ENCODE data around the gene GFRA1. TPM values are rescaled to one million over a fixed set of nuclear protein-coding genes. Genes with fewer than 3 reads are reported as not detected.

The GFRA1 gene
- total RNA-seq, 1 donor, result not detected

DNA sequence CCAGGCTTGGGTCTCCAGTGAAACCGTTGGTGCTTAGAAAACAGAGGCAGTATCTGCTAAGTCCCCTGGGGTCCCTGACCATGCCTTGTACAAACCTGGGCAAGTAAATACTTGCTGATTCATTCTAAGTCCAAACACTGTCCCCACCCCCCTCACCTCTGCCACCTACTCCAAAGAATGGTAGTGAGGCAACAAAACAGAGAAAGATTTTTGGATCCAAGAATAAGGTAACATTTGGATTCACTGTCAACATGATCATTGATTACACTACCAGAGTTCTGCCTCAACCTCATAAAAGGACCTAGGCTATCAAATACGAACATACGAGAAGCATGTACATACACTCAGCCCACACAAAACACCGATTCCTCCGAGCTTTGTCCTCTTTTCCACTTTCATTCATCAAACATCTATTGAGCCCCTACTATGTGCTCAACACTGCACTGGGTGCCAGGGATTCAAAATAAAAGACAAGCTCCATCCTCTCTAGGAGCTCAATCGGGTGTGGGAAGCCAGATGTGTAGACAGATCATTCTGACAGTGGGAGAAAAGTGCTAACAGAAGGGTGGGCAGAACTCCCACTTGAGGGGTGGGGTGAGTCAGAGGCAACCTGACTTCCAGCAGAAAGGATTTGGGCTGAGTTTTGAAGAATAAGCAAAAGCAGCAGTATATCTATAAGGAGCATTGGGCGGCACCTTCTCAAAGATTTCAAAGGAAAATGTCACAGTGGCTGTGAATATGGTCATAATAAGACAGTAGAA lies 71.2 kb downstream of the GFRA1 start:
- Histone ChIP-seq H3K4me1 (ENCODE audit: insufficient read depth, low read length) (no peaks in the 10 kb centered on the region), H3K4me3 (ENCODE audit: low read length) (no peak overlapping the region), H3K9me3 (ENCODE audit: low read depth, low read length) (no peaks in the 10 kb centered on the region), H3K27me3 (ENCODE audit: insufficient read depth, low read length) (no peaks in the 10 kb centered on the region)

DNA sequence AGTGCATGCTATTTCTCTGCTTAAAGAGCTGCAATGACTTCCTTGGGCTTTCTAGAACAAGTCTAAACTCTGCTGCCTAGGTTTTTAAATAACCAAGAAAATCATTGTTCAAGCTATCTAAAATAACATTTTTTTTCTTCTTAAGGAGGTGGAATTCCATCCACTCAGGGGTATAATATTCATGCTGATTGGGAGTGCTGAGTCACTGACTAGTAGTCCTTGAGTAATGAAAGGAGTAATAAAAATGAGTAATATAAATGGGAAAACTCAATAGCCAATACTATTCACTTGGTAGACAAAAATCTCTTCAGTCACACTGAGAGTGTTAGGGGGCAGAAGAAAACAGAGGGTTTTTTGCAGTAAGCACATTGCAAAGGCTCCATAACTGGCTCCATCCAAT lies 72.0 kb downstream of the GFRA1 start:
- no peaks in the 10 kb centered on the region for H3K9me3 ChIP-seq (ENCODE audit: low read depth, low read length)
- no peaks in the 10 kb centered on the region for H3K4me1 ChIP-seq (ENCODE audit: insufficient read depth, low read length)
- no peak overlapping the region for H3K4me3 ChIP-seq (ENCODE audit: low read length)
- H3K27me3 ChIP-seq (ENCODE audit: insufficient read depth, low read length), result no peaks in the 10 kb centered on the region

DNA sequence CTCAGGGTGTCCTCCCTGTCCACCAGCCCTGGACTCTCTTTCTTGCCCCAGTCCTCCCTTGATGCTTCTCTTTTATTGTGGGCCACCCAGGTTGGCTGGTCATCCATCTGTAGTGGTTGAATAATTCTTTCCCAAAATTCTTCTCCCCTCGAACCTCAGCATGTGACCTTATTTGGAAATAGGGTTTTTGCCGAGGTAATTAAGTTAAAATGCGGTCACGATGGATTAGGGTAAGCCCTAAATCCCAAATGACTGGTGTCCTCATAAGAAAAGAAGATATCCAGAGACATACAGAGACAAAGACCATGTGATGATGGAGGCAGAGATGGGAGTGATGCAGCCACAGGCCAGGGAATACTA lies 74.3 kb downstream of the GFRA1 start:
- Histone ChIP-seq H3K9me3 (ENCODE audit: low read depth, low read length) (no peaks in the 10 kb centered on the region), H3K27me3 (ENCODE audit: insufficient read depth, low read length) (no peaks in the 10 kb centered on the region), H3K4me3 (ENCODE audit: low read length) (no peak overlapping the region), H3K4me1 (ENCODE audit: insufficient read depth, low read length) (no peaks in the 10 kb centered on the region)

DNA sequence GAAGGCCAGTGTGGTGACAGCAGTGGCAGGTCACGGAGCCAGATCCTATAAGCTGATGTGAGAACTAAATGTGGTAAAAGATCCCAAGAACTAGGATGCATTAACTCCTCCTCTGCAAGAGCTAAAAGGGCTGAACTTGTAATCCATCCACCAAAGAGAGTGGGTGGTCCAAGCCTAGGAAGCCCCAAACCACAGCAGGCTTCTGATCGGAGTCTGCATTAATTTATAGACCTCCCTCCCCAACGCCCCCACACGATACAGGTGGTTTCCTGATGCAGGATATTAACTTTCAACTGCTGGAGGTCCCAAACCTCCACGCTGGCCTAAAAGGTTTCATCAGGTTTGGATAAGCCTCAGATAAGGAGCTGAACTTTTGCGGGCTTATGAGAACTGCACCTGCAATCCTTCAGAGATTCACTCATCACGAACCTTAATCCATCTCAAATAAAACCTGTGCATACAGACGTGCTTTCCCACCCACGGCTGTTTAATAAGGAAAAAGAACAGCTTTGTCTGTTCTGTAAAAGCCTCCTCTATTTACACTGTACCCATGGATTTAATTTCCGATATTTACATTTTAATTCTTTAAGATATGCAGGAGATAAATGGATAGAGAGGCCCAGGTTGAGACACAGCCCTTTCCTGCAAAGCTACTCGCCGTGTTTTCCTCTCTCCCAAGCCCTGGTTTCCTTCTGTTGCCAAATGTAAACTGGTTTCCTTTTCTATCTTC lies 74.9 kb downstream of the GFRA1 start:
- Histone ChIP-seq H3K4me1 (ENCODE audit: insufficient read depth, low read length) (no peaks in the 10 kb centered on the region), H3K9me3 (ENCODE audit: low read depth, low read length) (no peaks in the 10 kb centered on the region), H3K4me3 (ENCODE audit: low read length) (no peak overlapping the region), H3K27me3 (ENCODE audit: insufficient read depth, low read length) (no peaks in the 10 kb centered on the region)

DNA sequence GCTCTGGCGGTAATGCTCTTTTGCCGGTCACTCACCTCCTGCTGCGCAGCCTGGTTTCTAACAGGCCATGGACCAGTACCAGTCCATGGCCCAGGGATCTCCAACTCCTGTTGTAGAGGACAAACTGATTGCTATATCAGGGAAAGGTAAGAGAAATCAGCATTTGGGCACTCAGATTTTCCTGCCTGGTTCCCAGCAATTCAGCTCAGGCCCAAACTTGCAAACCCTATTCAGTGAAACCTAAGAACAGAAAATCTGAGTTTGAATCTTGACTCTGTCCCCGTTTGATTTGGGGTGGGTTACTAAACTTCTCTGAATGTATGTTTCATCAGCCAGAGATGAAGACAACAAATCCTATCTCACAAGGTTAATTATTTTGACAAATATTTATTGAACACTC lies 77.4 kb downstream of the GFRA1 start:
- no peaks in the 10 kb centered on the region for H3K4me1 ChIP-seq (ENCODE audit: insufficient read depth, low read length)

DNA sequence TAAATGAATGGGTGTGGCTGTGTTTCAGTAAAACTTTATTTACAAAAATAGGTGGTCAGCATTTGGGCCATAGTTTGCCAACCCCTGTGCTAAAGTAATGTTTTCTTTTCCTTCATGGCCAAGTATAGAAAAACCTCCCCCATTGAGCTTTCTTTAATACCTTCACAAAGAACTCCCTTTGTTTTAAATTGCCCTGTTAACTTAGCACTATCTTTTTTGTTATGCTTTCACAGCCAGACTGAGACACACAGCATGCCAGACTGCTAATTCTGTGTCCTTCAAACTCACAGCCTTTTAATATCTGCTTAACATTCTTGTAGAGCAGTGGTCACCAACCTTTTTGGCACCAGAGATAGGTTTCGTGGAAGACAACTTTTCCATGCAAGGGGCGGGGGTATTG lies 78.0 kb downstream of the GFRA1 start:
- Histone ChIP-seq H3K4me3 (ENCODE audit: low read length) (no peak overlapping the region), H3K27me3 (ENCODE audit: insufficient read depth, low read length) (no peaks in the 10 kb centered on the region), H3K9me3 (ENCODE audit: low read depth, low read length) (no peaks in the 10 kb centered on the region), H3K4me1 (ENCODE audit: insufficient read depth, low read length) (no peaks in the 10 kb centered on the region)

More for the DNA sequence above, 77.4 kb downstream of the GFRA1 start:
- H3K27me3 ChIP-seq (ENCODE audit: insufficient read depth, low read length), result no peaks in the 10 kb centered on the region
- H3K9me3 ChIP-seq (ENCODE audit: low read depth, low read length), result no peaks in the 10 kb centered on the region
- no peak overlapping the region for H3K4me3 ChIP-seq (ENCODE audit: low read length)

DNA sequence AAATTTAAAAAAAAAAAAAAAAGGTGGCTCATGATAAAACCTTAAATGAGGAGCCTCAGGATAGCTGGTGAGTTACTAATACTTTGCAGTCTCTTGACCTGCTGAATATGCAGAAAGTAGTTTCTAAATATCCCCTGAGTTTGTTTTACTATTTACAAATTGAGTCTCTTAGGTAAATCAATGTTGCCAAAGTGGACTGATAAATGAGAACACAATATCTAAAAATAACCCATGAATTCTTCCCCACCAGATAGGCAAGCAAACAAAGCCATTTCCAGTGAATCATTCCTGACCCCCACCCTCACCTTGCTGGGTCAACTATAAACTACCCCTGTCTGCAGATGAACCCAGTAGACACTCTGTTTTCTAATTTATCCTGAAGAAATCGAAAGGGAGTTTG lies 78.9 kb downstream of the GFRA1 start:
- Histone ChIP-seq H3K27me3 (ENCODE audit: insufficient read depth, low read length) (no peaks in the 10 kb centered on the region), H3K9me3 (ENCODE audit: low read depth, low read length) (no peaks in the 10 kb centered on the region), H3K4me3 (ENCODE audit: low read length) (no peak overlapping the region), H3K4me1 (ENCODE audit: insufficient read depth, low read length) (no peaks in the 10 kb centered on the region)

DNA sequence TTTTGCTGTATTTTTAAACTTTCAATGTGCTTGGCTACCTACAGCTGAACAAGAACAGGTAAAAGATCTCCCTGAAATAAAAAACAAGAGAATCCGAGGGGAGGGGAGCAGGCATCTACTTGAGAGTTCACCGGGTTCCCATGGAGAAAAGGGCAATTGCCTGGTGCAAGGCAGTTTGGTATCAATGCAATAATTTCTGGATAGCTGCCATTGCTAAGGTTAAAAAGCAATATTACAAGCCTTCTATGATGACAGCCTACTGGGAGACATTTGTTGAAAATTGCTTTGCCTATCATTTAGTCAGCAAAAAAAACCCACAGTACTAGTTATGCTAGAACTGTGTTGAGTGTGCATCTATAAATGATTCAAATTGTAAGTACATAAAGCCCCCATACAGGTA lies 82.1 kb downstream of the GFRA1 start:
- no peaks in the 10 kb centered on the region for H3K4me1 ChIP-seq (ENCODE audit: insufficient read depth, low read length)
- no peak overlapping the region for H3K4me3 ChIP-seq (ENCODE audit: low read length)
- no peaks in the 10 kb centered on the region for H3K27me3 ChIP-seq (ENCODE audit: insufficient read depth, low read length)
- no peaks in the 10 kb centered on the region for H3K9me3 ChIP-seq (ENCODE audit: low read depth, low read length)

DNA sequence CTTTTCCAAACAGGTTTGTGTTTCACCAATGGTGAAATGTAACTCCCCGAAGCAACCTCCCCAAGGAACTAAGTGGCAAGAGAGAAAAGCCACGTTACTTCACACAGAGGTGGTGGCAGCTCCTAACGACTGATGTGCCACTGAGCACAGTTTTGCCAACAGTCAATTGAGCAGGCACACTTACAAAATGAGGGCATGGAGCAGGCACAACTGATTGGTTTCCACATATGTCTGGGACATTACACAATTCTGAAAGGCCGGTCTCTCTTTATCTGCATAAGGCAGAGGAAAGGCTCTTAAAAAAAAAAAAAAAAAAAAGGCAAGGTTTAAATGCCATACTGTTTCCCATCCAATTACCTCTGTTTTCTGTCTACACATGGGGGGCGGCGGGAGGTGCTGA lies 86.7 kb downstream of the GFRA1 start:
- no peaks in the 10 kb centered on the region for H3K4me1 ChIP-seq (ENCODE audit: insufficient read depth, low read length)
- H3K27me3 ChIP-seq (ENCODE audit: insufficient read depth, low read length), result no peaks in the 10 kb centered on the region
- H3K4me3 ChIP-seq (ENCODE audit: low read length), result no peak overlapping the region
- H3K9me3 ChIP-seq (ENCODE audit: low read depth, low read length), result no peaks in the 10 kb centered on the region

DNA sequence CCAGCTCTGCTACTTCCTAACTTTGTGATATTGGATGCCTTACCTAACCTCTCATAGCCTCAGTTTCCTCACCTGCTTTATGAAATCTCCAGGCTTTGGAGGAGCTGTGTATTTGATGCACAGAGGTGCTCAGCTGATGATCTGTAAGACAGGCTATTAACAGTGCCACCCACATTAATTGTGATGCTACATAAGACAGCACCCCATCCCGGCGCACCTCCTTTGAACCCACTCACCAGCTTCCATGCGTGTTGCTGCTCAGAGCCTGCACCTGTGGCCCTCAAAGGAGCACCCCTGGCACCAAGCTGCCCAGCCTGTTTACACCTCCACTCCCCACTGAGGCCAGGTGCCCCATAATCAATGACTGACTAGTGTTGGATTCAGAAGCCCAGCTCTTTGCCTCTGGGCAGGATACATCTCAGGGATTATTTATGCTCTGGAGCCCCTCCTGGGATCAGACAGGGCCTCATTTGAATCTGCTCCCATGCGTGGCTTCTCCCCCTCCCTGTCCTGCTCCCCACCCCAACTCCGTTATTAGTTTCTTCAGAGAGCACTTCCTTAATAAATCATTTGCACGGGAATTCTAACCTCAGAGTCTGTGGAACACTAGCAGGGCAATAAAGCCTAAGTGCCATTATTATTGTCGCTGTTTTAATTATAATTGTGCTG lies 87.7 kb downstream of the GFRA1 start:
- H3K4me1 ChIP-seq (ENCODE audit: insufficient read depth, low read length), result no peaks in the 10 kb centered on the region
- no peaks in the 10 kb centered on the region for H3K9me3 ChIP-seq (ENCODE audit: low read depth, low read length)
- H3K27me3 ChIP-seq (ENCODE audit: insufficient read depth, low read length), result no peaks in the 10 kb centered on the region
- H3K4me3 ChIP-seq (ENCODE audit: low read length), result no peak overlapping the region

DNA sequence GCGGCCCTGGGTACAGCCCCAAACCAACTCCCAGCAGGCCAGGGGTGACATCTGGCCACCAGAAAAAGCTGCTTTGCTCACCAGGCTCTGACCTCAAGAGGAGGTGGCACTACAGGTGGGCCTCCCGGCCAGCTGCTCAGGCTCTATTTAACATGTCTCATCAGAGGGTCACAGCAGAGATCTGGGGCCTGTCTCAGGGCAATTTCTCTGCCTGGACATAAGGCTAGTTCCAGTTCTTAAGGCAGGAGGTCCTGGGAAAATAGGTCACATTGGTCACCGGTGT lies 88.6 kb downstream of the GFRA1 start:
- Histone ChIP-seq H3K4me1 (ENCODE audit: insufficient read depth, low read length) (no peaks in the 10 kb centered on the region), H3K9me3 (ENCODE audit: low read depth, low read length) (no peaks in the 10 kb centered on the region), H3K4me3 (ENCODE audit: low read length) (no peak overlapping the region), H3K27me3 (ENCODE audit: insufficient read depth, low read length) (no peaks in the 10 kb centered on the region)

DNA sequence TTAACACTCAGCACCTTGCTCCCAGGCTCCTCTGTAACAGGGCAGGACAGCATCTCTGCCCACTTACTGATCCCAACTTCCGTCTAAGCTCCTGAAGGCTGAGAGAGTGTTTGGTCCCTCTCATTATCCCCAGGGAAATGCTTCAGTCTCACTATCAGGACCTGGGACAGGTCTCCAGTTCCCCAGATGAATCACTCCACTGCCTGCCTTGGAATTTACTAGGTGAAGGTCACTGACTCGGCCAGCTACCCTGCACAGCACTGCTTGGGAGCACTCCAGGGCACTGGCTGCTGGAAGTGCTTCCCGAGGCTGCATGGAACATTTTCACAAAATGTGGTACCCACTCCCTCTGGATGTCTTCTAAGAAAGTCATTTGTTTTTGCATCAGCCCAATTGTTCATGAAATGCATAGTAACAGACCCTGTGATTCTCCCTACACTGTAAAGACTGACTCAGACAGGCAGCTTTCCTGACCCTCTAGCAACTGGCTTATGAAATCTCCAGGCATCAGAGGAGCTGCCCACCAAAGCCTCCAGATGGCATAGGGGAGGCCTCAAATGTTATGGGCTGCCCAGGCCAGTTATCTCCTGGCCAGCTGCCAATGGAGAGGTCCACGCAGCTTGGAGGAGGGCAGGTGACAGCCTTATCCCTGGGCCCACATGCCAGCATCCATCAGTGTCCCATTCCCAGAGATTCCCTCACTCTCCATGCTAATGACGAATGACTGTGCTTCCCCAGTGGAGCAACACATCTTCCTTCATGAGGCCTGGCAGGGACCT lies 89.1 kb downstream of the GFRA1 start:
- Histone ChIP-seq H3K4me3 (ENCODE audit: low read length) (no peak overlapping the region), H3K9me3 (ENCODE audit: low read depth, low read length) (no peaks in the 10 kb centered on the region)

DNA sequence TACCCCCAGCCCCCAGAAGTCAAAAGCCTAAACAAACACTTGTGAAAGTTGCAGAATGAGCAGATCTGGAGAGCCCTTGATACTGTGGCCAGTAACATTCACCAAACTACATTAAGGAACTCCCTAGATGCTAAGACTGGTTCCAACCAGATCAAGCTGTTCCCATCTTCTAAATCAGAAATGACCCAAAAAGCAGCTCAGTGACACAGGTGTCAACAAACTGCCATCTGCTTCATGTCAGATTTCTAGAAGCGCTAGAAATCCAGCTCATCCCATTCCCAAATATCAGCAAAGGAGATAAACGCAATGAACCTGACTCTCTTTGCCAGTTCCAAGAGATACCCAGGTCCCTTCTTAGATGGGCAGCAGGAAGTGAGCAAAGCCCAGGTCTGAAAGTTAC lies 90.6 kb downstream of the GFRA1 start:
- H3K9me3 ChIP-seq (ENCODE audit: low read depth, low read length), result no peaks in the 10 kb centered on the region
- no peaks in the 10 kb centered on the region for H3K27me3 ChIP-seq (ENCODE audit: insufficient read depth, low read length)
- no peaks in the 10 kb centered on the region for H3K4me1 ChIP-seq (ENCODE audit: insufficient read depth, low read length)
- no peak overlapping the region for H3K4me3 ChIP-seq (ENCODE audit: low read length)

More for the DNA sequence above, 89.1 kb downstream of the GFRA1 start:
- H3K27me3 ChIP-seq (ENCODE audit: insufficient read depth, low read length), result no peaks in the 10 kb centered on the region
- no peaks in the 10 kb centered on the region for H3K4me1 ChIP-seq (ENCODE audit: insufficient read depth, low read length)

DNA sequence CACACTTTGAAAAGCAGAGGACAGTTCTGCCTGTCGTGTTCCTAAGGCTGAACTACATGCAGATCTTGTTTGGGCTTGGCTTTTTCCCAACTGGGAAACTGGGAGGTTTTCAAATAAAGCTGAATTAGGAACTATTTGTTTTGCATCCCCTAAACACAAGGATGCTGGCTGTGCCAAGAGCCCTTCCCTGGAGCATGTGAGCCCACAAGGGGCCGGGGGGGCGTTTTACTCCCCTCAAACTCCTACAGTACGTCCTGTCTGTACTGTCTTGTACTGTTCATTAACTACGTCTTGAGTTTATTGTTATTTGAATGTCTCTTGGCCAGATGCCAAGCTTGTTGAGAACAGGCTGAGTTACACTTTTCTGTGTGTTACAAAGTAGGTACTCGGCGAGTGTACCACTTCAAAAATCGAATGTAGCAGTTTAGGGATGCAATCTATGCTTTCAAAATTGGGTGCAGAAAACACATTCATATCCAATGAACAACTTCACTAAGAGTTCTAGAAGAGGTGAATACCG lies 94.9 kb downstream of the GFRA1 start:
- Histone ChIP-seq H3K27me3 (ENCODE audit: insufficient read depth, low read length) (no peaks in the 10 kb centered on the region), H3K9me3 (ENCODE audit: low read depth, low read length) (no peaks in the 10 kb centered on the region), H3K4me3 (ENCODE audit: low read length) (no peak overlapping the region)

DNA sequence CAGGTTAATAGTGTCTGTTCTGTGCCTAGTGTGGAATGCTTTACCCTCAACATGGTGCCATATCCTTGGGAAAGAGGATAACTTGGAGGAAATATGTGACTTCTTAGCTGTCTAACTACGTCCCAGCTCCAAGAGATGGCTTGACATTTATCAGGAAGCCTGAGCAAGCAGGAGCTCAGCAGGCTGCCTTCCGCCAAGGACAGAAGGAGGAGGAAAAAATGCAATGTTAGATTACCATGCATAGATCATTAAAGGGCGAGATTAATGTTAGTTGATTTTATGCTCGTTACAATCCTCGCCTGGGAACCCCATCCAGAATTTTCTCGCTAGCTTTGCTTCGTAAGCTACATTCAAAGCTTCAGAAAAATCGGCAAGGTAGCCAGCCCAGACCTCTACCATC lies 97.8 kb downstream of the GFRA1 start:
- H3K4me3 ChIP-seq (ENCODE audit: low read length), result no peak overlapping the region
- H3K27me3 ChIP-seq (ENCODE audit: insufficient read depth, low read length), result no peaks in the 10 kb centered on the region
- no peaks in the 10 kb centered on the region for H3K4me1 ChIP-seq (ENCODE audit: insufficient read depth, low read length)
- no peaks in the 10 kb centered on the region for H3K9me3 ChIP-seq (ENCODE audit: low read depth, low read length)

More for the DNA sequence above, 94.9 kb downstream of the GFRA1 start:
- H3K4me1 ChIP-seq (ENCODE audit: insufficient read depth, low read length), result no peaks in the 10 kb centered on the region
